Neural progenitor cell (in vitro differentiated cells): ENCODE measurements around the gene GANC.

Experiments used
- CTCF ChIP-seq: fragments of 200-600 bp; sonication (generic); IDR thresholded peaks from 2 replicates; pipeline ENCODE4 v1.5.1; 2017; ENCODE audit warnings: antibody characterized with exemption, mild to moderate bottlenecking
- EZH2phosphoT487 ChIP-seq: fragments of 200-600 bp; sonication (generic); IDR thresholded peaks from 2 replicates; pipeline ENCODE4 v1.6.1; 2017; ENCODE audit warnings: antibody characterized with exemption

GRCh38 chr15:42338500-42338899, 65.5 kb downstream of the GANC start:
- TF ChIP-seq CTCF (no peak), EZH2phosphoT487 (no peak)
